ENCODE measurements around the gene RAB20.
"Not testable (repeated sequence)": the region's sequence is repeated elsewhere in the genome, so short reads cannot be mapped to it uniquely, and the experiment has no call there.

Gene RAB20

GRCh38 chr13:110486880-110487279 is 74.6 kb downstream of the RAB20 start:
- not testable (repeated sequence) for DNase-seq

GRCh38 chr13:110486061-110486715 is 75.3 kb downstream of the RAB20 start:
- no peak for DNase-seq

DNA sequence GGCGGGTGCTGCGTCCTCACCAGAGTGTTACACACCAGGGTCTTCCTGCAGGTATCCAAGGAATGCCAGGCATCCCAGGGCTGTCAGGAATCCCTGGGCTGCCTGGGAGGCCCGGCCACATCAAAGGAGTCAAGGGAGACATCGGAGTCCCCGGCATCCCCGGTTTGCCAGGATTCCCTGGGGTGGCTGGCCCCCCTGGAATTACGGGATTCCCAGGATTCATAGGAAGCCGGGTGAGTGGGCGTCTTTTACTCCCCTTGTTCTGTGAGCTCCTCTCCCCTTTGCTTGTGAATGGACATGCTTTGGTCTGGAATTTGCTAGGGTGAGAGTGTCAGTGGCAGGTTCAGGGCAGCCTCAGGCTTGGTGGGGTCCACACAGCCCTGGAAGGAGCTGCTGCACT is 75.9 kb downstream of the RAB20 start:
- DNase-seq = no peak

DNA sequence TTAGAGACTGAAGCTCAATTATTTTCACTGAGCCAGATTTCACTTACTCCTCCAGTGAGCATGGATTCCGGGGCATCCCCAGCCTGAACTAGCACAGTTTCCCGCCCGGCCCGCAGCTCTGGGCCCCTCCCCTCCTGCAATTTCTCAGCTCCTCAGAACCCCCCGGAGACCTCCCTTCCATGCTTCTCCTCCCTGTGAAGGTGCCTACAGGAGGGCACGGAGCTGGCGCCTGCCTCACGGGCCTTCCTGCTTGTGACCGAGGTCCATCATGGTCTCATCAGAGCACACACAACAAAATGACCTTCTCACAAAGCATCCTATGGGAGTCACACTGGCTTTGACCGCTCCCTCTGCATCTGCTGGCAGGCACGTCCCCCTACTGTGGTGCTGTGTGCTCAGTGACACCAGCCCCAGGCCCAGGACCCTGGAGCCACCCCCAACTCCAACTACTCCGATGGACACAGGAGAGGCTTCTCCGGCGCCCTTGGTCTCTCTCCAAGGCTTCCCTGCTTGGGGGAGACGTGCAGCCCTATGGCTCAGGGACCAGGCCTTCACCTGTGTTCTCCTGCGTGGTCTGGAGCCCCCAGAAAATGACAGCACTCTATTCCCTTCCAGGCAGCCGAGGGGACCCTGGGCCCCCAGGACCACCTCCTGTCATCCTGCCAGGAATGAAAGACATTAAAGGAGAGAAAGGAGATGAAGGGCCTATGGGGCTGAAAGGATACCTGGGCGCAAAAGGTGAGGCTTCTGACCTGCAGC is 77.1 kb downstream of the RAB20 start:
- no peak for DNase-seq

GRCh38 chr13:110483386-110483968 is 78.0 kb downstream of the RAB20 start:
- DNase-seq = no peak

- DNase-seq = no peak
These were observed 81.4 kb downstream of the RAB20 start for GRCh38 chr13:110480161-110480560.

- DNase-seq = no peak
These were observed 81.9 kb downstream of the RAB20 start for GRCh38 chr13:110479648-110480047.

DNA sequence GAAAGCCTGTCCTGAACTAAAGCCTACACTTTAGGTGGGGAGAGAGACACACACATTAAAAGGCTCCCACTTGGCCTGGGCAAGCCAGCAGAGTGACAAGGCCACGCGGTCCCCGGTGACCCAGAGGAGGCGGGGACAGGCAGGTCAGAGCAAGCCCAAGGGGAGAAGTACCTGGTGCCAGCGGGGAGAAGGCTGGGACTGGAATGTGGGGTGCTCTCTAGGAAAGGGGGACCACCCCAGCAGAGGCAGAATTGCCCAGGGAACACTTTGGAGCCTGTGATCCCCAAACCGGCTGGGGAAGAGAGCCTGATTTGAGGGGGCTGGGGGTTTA is 82.3 kb downstream of the RAB20 start:
- no peak for DNase-seq

GRCh38 chr13:110478405-110479214 is 82.9 kb downstream of the RAB20 start:
- DNase-seq = no peak

DNA sequence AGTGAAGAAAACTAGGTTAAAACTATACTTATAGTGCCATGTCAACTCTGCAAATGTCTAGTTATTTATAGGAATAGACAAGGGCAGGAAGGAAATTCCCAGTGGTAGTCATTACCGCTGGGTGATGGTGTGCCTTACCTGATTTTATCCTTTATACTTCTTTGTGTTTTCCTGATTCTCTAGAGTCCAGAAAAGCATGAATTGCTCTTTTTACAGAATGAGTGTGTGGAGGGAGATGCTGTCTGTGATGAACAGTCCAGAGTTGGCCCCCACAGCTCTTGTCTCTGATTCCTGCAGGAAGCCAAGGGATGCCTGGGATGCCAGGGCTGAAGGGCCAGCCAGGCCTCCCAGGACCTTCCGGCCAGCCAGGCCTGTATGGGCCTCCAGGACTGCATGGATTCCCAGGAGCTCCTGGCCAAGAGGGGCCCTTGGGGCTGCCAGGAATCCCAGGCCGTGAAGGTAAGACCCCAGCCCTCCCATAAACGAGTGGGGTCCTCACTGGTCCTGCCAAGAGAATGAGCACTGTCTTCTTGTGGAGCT is 83.7 kb downstream of the RAB20 start:
- DNase-seq = no peak

DNA sequence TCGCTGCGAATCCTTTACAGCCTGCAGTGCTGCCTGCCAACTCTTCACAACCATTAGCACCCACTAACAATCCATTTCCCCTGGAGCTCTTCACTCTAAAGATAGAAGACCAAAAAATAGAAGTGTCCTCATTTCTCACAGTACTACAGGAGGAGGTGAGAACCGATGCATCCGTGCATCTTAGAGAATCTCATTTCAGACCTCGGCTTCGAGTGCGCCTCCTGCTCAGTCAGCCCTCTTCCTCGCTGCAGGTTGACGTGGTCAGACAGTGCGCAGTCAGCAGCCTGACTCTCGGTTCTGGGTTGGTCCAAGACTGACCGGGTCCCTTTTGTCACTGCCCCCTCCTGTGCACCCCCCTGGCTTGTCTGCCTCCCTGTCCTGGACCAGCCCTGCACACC is 85.3 kb downstream of the RAB20 start:
- DNase-seq = no peak

DNA sequence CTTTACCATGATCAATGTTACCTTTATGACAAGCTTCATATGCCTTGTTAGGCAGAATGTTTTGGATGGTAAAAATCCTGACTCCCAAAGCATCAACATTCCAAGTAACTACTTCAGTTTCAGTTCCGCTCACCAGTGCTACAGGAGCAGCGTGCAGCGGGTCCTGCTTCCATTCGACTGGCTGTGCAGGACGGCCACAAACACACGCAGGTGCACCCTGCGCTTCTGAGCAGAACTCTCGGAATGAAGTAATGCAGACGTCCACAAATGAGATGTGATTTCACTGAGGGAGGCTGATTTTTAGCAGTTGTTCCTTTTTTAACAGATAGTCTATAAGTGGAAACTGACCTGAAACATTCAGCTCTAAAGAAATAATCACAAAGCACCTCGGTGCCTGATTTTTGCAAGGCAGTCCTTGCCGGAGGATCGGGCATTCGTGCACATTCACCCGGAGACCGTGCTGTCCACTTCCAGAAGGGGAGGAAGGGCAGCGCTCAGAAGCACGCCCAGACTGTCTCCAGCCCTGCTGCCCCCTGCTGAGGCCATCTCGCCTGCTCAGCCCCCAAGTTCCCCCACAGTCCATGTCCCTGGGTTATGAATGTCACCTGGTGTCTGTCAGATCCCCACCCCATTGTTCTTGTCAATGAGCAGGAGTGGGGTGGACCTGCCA is 85.8 kb downstream of the RAB20 start:
- no peak for DNase-seq

- DNase-seq = no peak
These were observed 86.4 kb downstream of the RAB20 start for GRCh38 chr13:110475117-110475516.

DNA sequence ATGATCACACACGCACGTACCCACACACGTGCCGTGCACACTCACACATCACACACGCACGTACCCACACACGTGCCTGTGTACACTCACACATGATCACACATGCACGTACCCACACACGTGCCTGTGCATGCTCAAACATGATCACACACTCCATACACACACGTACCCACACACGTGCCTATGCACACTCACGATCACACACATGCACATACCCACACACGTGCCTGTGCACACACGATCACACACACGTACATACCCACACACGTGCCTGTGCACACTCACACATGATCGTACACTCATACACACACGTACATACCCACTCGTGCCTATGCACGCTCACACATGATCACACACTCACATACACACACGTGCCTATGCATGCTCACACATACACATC is 86.8 kb downstream of the RAB20 start:
- no peak for DNase-seq
